H1 (cell line): Measurements from ENCODE around the gene EIF1AX.
"Not testable (repeated sequence)": the region's sequence is repeated elsewhere in the genome, so short reads cannot be mapped to it uniquely, and the experiment has no call there.

ENCODE experiments used
- EP300 ChIP-seq, 2 experiments: IDR thresholded peaks; 1 replicate in 1 of 2; 2 replicates in 1 of 2; pipeline ENCODE4 v1.6.1; 2011 to 2012; ENCODE audit warnings: low read depth in 2 of 2, low read length in 2 of 2, mild to moderate bottlenecking in 2 of 2, borderline replicate concordance in 1 of 2, inconsistent platforms in 1 of 2, moderate library complexity in 1 of 2
- KDM1A ChIP-seq: fragments of 200-600, 300-600 bp; sonication (generic); IDR thresholded peaks from 2 replicates; pipeline ENCODE4 v1.7.1; 2016; ENCODE audit warnings: mild to moderate bottlenecking, low read length, borderline replicate concordance
- KDM5A ChIP-seq: fragments of 200-600 bp; IDR thresholded peaks from 2 replicates; pipeline ENCODE4 v1.7.1; 2012; ENCODE audit warnings: mild to moderate bottlenecking, low read length, inconsistent platforms, mixed read lengths
- PHF8 ChIP-seq: fragments of 200-600 bp; sonication (generic); conservative IDR thresholded peaks from 2 replicates; pipeline ENCODE4 v1.7.1; 2012; ENCODE audit warnings: low read depth, mild to moderate bottlenecking, inconsistent platforms, low read length, moderate library complexity
- SUZ12 ChIP-seq: fragments of 200-600 bp; sonication (generic); IDR thresholded peaks from 2 replicates; pipeline ENCODE4 v1.6.1; 2012; ENCODE audit warnings: mild to moderate bottlenecking, inconsistent platforms, low read length, moderate library complexity, mixed read lengths
- TF ChIP-seq, protein P1 (sequence below): IDR thresholded peaks from 2 replicates; pipeline ENCODE4 v1.6.1; 2011; ENCODE audit warnings: low read length, improper control_type of control experiment

GRCh38 chrX:20126833-20127232 lies 14.8 kb downstream of the EIF1AX start:
- TF ChIP-seq KDM5A; KDM1A; PHF8; EP300 (IDR thresholded peaks at IDR 0.05; ENCODE audit: borderline replicate concordance in 1 of 2, low read depth in 2 of 2, low read length in 2 of 2); SUZ12: not testable (repeated sequence)
- TF ChIP-seq, protein P1, sequence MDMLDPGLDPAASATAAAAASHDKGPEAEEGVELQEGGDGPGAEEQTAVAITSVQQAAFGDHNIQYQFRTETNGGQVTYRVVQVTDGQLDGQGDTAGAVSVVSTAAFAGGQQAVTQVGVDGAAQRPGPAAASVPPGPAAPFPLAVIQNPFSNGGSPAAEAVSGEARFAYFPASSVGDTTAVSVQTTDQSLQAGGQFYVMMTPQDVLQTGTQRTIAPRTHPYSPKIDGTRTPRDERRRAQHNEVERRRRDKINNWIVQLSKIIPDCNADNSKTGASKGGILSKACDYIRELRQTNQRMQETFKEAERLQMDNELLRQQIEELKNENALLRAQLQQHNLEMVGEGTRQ: not testable (repeated sequence)
